HepG2 (cell line): ENCODE results near the gene TPD52L2. TPM values are rescaled to one million over a fixed set of nuclear protein-coding genes. Genes with fewer than 3 reads are reported as not detected.

Experiments used
- FIP1L1 ChIP-seq: fragments of 200-400 bp; formaldehyde crosslinking; IDR thresholded peaks from 2 replicates; pipeline ENCODE4 v1.6.1; 2018; ENCODE audit warnings: low read depth, mild to moderate bottlenecking, low read length, moderate library complexity, borderline replicate concordance; ENCODE audit not compliant: insufficient read depth
- GRHL1 ChIP-seq: sonication (generic); formaldehyde crosslinking; conservative IDR thresholded peaks from 2 replicates; pipeline ENCODE4 v1.8.0; 2022; ENCODE audit warnings: missing genetic modification reagents
- JARID2 ChIP-seq: sonication (generic); formaldehyde crosslinking; IDR thresholded peaks from 2 replicates; pipeline ENCODE4 v1.8.1; 2023; ENCODE audit warnings: missing genetic modification reagents, inconsistent platforms; ENCODE audit not compliant: insufficient replicate concordance
- JUNB ChIP-seq: sonication (generic); formaldehyde crosslinking; IDR thresholded peaks from 2 replicates; pipeline ENCODE4 v1.8.0; 2022; ENCODE audit warnings: missing genetic modification reagents, mild to moderate bottlenecking, borderline replicate concordance
- KAT2B ChIP-seq: fragments of 150-350 bp; IDR thresholded peaks from 2 replicates; pipeline ENCODE4 v1.6.1; 2014; ENCODE audit warnings: low read depth, low read length, borderline replicate concordance
- MED8 ChIP-seq: sonication (generic); formaldehyde crosslinking; IDR thresholded peaks from 2 replicates; pipeline ENCODE4 v1.8.1; 2023; ENCODE audit warnings: mild to moderate bottlenecking, missing genetic modification reagents; ENCODE audit not compliant: insufficient replicate concordance
- MXD4 ChIP-seq: IDR thresholded peaks from 2 replicates; pipeline ENCODE4 v1.6.1; 2016; ENCODE audit warnings: mild to moderate bottlenecking, missing biosample characterization, missing genetic modification reagents
- POLR2G ChIP-seq: fragments of 200-400 bp; formaldehyde crosslinking; IDR thresholded peaks from 2 replicates; pipeline ENCODE4 v1.6.1; 2018; ENCODE audit warnings: mild to moderate bottlenecking, low read depth, low read length, moderate library complexity
- SOX13 ChIP-seq, 3 experiments: fragments of 450-650 bp in 1 of 3; sonication (generic) in 1 of 3; formaldehyde crosslinking in 1 of 3; IDR thresholded peaks in 2 of 3; conservative IDR thresholded peaks in 1 of 3; 2 replicates each; pipeline versions ENCODE4 v1.5.0 to v1.6.1; 2016 to 2020; ENCODE audit warnings: antibody characterized with exemption in 1 of 3, mild to moderate bottlenecking in 1 of 3, missing compliant biosample characterization in 1 of 3, missing genetic modification reagents in 1 of 3, moderate library complexity in 1 of 3
- ZBTB44 ChIP-seq: sonication (generic); formaldehyde crosslinking; IDR thresholded peaks from 2 replicates; pipeline ENCODE4 v1.4.0; 2020; ENCODE audit warnings: missing genetic modification reagents
- ZHX2 ChIP-seq, 2 experiments: sonication (generic) in 1 of 2; formaldehyde crosslinking in 1 of 2; IDR thresholded peaks; 2 replicates each; pipeline versions ENCODE4 v1.6.1 to v1.9.0; 2014 to 2022; ENCODE audit warnings: antibody characterized with exemption in 1 of 2, borderline replicate concordance in 1 of 2, inconsistent platforms in 1 of 2, low read depth in 1 of 2, missing genetic modification reagents in 1 of 2
- ZNF274 ChIP-seq: sonication (generic); formaldehyde crosslinking; IDR thresholded peaks from 2 replicates; pipeline ENCODE4 v1.5.1; 2020; ENCODE audit warnings: mild to moderate bottlenecking, missing genetic modification reagents
- ZNF30 ChIP-seq: sonication (generic); formaldehyde crosslinking; IDR thresholded peaks from 2 replicates; pipeline ENCODE4 v1.5.0; 2020; ENCODE audit warnings: mild to moderate bottlenecking, missing genetic modification reagents
- ZNF570 ChIP-seq: sonication (generic); formaldehyde crosslinking; IDR thresholded peaks from 2 replicates; pipeline ENCODE4 v1.4.0; 2020; ENCODE audit warnings: mild to moderate bottlenecking, missing genetic modification reagents, borderline replicate concordance
- ZNF572 ChIP-seq: sonication (generic); formaldehyde crosslinking; IDR thresholded peaks from 2 replicates; pipeline ENCODE4 v1.5.1; 2020; ENCODE audit warnings: mild to moderate bottlenecking, missing genetic modification reagents
- ZNF704 ChIP-seq: sonication (generic); formaldehyde crosslinking; IDR thresholded peaks from 2 replicates; pipeline ENCODE4 v1.8.1; 2023; ENCODE audit warnings: mild to moderate bottlenecking, inconsistent platforms, moderate library complexity, missing genetic modification reagents, borderline replicate concordance
- ZNF773 ChIP-seq: sonication (generic); formaldehyde crosslinking; IDR thresholded peaks from 2 replicates; pipeline ENCODE4 v1.4.0; 2020; ENCODE audit warnings: missing genetic modification reagents, borderline replicate concordance
- ZNF850 ChIP-seq: sonication (generic); formaldehyde crosslinking; conservative IDR thresholded peaks from 2 replicates; pipeline ENCODE4 v1.9.0; 2021; ENCODE audit warnings: mild to moderate bottlenecking, missing genetic modification reagents
- polyA plus RNA-seq, 8 experiments: library from polyadenylated mRNA; depleted of rRNA in 3 of 8; stranded (reverse) in 7 of 8; unstranded in 1 of 8; fragments of >200 nt; fragmentation: Illumina TruSeq in 4 of 8; extraction: Trizol in 4 of 8; gene quantifications; 2 replicates each; pipeline versions ENCODE4 v1.2.1 to v1.2.3, GENCODE V29; 2011 to 2016; ENCODE audit warnings: low read depth in 4 of 8, missing spikeins in 1 of 8, mixed read lengths in 1 of 8; ENCODE audit not compliant: insufficient read depth in 1 of 8
- total RNA-seq, 5 experiments: library from RNA; depleted of rRNA; stranded (reverse); fragments of >200 nt; fragmentation: Illumina TruSeq; extraction: Trizol; gene quantifications; 2 replicates each; pipeline ENCODE4 v1.2.3, GENCODE V29; 2016; ENCODE audit warnings: low read depth in 1 of 5

The TPD52L2 gene
- total and polyA plus RNA-seq, 2 of the 13 experiments (the other 11 are each of a cell fraction or from before 2014, with no cell fraction given), result 156 to 184 TPM

GRCh38 chr20:63893999-63894357 lies 28.9 kb downstream of the TPD52L2 start (continued):
- TF ChIP-seq JARID2 (CRISPR knock-in tag) (no peak), GRHL1 (no peak), MXD4 (CRISPR knock-in tag) (no peak), KAT2B (no peak), ZNF773 (CRISPR knock-in tag) (no peak), POLR2G (no peak), JUNB (0 out of 2 replicates have a peak, but pooled peaks have one; percentile 38), ZNF570 (CRISPR knock-in tag) (no peak), ZNF704 (CRISPR knock-in tag) (peak; percentile 15; the same call in 1 of the 2 replicates), ZNF850 (no peak), SOX13 (IDR thresholded peaks at IDR 0.05) (no peak), SOX13 (CRISPR knock-in tag; conservative IDR thresholded peaks at IDR 0.05 in 1 of 2, IDR thresholded peaks at IDR 0.05 in 1 of 2) (no peak), ZHX2 (IDR thresholded peaks at IDR 0.05; ENCODE audit: low read depth) (peak; percentile 1; the same call in 1 of the 2 replicates), ZHX2 (CRISPR knock-in tag; IDR thresholded peaks at IDR 0.05; ENCODE audit: borderline replicate concordance) (no peak), ZNF30 (CRISPR knock-in tag) (0 out of 2 replicates have a peak, but pooled peaks have one; percentile 27), FIP1L1 (no peak), ZNF274 (CRISPR knock-in tag) (0 out of 2 replicates have a peak, but pooled peaks have one; percentile 6), ZBTB44 (CRISPR knock-in tag) (no peak), ZNF572 (no peak), MED8 (no peak)
